HG03460 (cell line): Measurements from ENCODE around the gene KLHL25.
A peak's percentile ranks its signal among the peaks of the same experiment; 100 is the strongest.

Experiments used
- ATAC-seq: cut with Tn5 transposase; IDR thresholded peaks from one replicate; pipeline ENCODE4 v1.9.1; 2021; ENCODE audit not compliant: unreplicated experiment

KLHL25 gene

GRCh38 chr15:85749261-85750151 is 45.2 kb downstream of the KLHL25 start:
- no peak for ATAC-seq

DNA sequence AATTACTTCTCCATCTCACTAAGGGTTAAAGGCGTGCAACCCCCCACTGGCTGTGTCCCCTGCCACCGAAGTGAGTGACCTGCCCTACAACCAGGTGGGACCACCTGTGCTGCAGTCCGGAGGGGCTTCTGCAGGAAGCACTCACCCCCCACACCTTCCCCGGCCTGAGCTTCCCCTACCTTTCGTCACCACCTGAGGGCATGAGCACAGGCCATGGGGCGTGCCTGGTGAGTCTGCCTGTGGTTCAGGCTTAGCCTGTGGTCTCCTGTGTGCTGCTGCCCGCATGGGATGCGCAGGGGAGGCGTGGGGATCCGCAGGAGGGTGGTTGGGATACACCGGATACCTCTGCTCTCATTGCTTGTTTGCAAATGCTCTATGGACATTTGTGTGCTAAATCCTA is 46.0 kb downstream of the KLHL25 start:
- ATAC-seq = no peak

GRCh38 chr15:85748176-85748575 is 46.5 kb downstream of the KLHL25 start:
- ATAC-seq = no peak

DNA sequence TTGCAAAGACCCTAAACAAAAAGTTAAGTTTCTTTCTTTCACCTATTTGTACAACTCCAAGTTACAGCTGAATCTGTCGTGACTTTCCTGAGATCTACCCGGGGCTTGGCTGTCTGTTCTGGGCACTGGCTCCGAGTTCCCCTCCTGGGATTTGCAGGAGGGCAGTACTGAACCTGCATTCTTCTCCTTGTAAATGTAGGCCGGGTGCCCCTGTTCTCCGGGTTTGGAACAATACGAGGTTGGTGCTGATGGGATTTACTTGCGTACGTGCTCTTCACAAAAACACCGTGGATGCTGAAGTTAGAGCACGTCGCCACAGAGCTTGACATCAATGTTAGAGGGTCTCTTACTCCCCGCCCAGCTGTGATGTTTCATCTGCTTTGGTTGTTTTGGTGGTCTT is 48.1 kb downstream of the KLHL25 start:
- no peak for ATAC-seq

GRCh38 chr15:85745525-85746150 is 49.1 kb downstream of the KLHL25 start:
- no peak for ATAC-seq

GRCh38 chr15:85745023-85745422 is 49.7 kb downstream of the KLHL25 start:
- no peak for ATAC-seq

DNA sequence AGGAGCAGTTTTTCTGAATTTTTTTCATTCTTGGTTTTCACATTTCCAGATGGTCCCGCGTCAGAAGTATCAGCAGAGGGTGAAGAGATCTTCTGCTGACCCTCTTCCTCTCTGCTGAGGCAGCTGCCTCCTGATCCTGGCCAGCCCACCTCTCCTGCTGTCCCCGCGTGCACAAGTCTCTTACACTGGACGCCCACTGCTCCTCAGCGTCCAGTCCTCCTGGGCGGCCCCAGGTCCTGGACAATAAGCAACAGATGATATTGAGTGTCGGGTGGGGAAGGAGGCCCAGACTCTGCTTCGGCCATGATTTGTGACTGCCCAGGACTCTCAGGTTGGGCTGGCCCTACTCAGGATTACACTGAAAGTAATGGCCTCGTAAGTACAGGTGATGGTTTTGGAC is 50.1 kb downstream of the KLHL25 start:
- ATAC-seq = no peak

GRCh38 chr15:85743392-85744055 is 51.2 kb downstream of the KLHL25 start:
- ATAC-seq = no peak

DNA sequence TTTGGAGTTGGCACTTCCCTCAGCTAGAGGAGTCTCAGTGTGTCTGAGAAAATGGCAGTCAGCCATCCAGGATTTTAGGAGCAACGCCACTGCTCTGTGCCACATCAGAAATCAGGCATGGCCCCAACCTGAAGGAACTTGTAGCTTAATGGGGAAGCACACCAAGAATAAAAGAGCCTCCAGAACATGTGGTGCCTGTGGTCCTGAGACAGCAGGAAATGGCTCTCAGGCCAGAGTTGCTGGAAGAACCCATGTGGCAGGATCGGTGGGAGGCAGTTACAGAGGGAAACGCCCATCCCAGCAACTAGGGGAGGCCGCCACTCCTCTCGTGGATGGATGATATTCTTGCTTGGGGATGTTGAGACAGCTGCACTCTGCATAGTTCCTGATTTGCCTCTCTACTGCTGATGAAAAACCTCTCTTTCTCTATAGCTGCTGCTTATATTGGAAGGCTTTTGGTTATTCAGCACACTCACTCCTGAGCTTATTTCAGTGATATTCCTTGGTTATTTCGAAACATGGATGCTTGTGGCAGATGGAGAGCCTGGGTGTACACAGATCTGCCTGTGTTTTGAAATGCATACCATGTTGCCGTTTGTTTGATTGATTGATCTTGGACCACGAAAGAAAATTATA is 52.4 kb downstream of the KLHL25 start:
- ATAC-seq = no peak

GRCh38 chr15:85741662-85742061 is 53.1 kb downstream of the KLHL25 start:
- ATAC-seq = no peak

DNA sequence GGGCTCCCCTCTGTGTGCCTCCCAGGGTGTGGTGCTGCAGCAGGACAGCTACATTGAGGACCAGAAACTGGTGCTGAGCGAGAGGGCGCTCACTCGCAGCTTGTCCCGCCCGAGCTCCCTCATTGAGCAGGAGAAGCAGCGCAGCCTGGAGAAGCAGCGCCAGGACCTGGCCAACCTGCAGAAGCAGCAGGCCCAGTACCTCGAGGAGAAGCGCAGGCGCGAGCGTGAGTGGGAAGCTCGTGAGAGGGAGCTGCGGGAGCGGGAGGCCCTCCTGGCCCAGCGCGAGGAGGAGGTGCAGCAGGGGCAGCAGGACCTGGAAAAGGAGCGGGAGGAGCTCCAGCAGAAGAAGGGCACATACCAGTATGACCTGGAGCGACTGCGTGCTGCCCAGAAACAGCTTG is 53.7 kb downstream of the KLHL25 start:
- no peak for ATAC-seq

GRCh38 chr15:85737061-85737460 is 57.7 kb downstream of the KLHL25 start:
- ATAC-seq = no peak

- no peak for ATAC-seq
Measured at GRCh38 chr15:85733416-85733815, 61.3 kb downstream of the KLHL25 start.

- peak; percentile 68 for ATAC-seq
Measured at GRCh38 chr15:85730001-85730820, 64.5 kb downstream of the KLHL25 start.

- no peak for ATAC-seq
Measured at GRCh38 chr15:85727068-85727467, 67.7 kb downstream of the KLHL25 start.

DNA sequence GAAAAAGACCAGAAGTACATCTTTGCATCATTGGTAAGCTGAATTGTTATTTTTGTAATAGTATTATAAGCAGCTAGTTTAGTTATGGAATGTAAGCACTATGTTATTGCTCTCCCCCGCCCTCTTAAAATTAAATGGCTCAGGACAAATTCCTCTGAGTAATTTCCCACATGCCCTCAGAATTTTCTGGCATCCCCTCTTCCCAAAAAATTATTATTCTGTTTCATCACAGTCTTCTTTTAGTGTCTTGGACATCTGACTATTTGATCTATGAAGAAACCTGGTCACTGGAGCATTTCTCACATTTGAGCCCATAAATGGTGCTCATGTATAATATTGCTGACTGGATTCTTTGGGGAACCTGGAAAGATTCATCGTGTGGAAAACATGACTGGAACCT is 68.3 kb downstream of the KLHL25 start:
- no peak for ATAC-seq

- no peak for ATAC-seq
Measured at GRCh38 chr15:85725564-85725963, 69.2 kb downstream of the KLHL25 start.

DNA sequence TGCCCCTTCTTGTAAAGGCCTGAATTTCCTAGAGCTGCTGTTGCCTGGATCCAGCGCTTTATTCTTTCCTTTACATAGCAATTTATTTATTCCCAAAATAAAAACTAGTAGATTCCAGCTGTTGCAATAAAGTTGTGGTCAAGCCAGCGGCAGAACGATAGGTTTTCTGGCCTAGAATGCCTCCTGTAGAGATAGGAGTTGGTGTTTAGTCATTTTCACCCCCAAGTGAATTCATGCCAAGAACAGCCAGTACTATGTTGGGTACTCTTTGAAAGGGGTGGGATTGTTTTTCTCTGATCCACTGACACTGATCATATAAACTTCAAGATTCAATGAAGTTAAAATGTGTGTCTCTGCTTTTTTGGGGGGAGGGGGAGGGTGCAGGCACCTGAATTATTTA is 69.7 kb downstream of the KLHL25 start:
- no peak for ATAC-seq

DNA sequence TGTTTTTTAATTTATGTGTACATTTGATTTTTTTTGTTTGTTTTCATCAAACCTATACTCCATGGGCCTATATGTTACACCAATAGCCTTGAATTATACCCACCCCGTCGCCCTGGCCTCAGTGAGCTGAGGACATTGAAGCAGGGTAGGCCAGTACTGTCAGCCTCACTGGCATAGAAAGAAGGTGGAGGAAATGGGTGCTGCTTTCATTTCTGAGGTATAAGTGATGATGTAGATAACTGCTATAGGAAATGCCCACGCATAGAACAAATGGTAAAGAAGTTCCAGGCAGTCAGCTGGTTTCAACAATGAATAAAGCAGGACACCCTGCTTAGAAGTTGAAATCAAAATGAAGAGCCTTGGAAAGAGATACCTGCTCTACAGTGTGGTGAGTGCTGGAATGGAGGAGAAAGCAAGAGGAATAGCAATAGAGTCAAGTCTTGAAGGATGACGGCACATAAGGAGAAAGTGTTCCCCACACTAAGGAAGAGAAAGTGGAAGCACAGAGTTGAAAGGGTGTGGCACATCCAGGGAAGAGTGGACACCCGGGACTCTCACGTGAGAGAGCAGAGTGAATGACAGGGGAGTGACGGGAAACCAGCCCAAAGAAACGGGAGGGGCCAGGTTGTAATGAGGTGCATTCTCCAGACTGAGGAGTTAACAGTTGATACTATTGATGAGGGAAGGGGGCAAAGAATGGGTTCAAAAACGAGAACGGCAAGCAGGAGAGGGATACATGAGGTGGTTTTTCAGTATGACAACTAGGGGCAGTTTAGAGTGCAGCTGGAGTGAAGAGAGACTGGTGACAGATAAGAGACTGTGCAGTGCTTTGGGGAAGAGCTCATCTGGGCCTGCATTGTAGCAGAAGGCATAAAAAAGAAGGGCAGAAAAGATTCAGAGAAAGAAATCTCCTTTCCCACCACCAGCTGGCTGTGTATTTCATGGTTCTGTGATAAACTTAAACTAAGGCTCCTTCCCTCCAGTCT is 70.5 kb downstream of the KLHL25 start:
- ATAC-seq = no peak
